T-helper 2 cell (primary cell): Measurements from ENCODE around the gene FASN.
A peak's percentile ranks its signal among the peaks of the same experiment; 100 is the strongest.
"Not testable (repeated sequence)": the region's sequence is repeated elsewhere in the genome, so short reads cannot be mapped to it uniquely, and the experiment has no call there.

Source experiments
- DNase-seq, 5 experiments: peaks; one replicate each; pipeline versions ENCODE4 v3.0.0 to v3.0.0-alpha.2; 2012 to 2022

Gene FASN

GRCh38 chr17:82054351-82055022, 43.5 kb downstream of the FASN start:
- DNase-seq: no peak

DNA sequence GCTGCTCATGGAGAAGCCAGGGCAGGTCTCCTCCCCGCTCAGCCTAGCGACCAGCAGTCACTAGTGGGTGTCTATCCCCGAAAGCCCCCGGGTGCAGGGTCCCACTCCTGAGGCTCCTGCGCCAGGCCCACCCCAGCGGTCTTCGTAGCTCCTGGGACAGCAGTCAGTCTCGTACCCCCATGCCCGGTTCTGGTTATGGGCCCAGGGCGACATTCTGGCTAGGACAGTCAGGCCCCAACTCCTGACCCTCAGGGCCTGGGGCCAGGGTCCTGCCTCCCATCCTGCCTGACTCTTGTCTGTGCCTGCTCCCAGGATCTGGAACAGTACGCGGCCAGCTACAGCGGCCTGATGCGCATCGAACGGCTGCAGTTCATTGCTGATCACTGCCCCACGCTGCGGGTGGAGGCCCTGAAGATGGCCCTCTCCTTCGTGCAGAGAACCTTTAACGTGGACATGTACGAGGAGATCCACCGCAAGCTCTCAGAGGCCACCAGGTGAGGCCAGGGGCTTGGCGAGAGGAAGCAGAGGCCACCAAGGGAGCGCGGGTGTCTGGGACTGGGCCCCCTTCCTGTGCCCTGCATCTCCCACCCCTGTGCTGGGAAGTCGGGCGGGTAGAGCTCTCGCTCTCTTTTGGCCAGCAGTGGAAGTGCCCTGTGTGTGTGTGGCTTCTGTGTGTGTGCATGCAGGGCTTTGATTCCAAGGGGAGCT, 44.3 kb downstream of the FASN start:
- DNase-seq: no peak

GRCh38 chr17:82053130-82053529, 44.9 kb downstream of the FASN start:
- no peak for DNase-seq

DNA sequence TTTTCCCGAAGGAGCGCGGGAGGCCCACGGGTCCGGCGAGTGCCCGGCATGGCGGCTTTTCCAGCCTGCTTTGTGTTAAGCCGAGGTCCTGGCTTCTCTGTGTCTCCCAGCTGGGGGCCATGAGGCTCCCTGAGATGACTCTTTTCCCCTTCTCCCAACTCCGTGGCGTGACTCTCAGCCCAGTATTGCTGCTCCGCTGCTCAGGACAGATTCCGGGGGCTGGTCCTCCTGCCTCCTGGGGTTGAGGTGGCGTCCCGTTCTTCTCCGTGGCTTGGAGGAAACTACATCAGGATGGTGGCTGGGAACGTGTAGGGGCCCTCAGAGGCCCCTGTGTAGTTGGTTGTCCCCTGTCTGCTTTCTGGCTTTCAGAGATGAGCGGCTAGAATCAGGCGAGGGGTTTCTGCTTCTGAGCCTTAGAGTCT, 45.4 kb downstream of the FASN start:
- DNase-seq: no peak

DNA sequence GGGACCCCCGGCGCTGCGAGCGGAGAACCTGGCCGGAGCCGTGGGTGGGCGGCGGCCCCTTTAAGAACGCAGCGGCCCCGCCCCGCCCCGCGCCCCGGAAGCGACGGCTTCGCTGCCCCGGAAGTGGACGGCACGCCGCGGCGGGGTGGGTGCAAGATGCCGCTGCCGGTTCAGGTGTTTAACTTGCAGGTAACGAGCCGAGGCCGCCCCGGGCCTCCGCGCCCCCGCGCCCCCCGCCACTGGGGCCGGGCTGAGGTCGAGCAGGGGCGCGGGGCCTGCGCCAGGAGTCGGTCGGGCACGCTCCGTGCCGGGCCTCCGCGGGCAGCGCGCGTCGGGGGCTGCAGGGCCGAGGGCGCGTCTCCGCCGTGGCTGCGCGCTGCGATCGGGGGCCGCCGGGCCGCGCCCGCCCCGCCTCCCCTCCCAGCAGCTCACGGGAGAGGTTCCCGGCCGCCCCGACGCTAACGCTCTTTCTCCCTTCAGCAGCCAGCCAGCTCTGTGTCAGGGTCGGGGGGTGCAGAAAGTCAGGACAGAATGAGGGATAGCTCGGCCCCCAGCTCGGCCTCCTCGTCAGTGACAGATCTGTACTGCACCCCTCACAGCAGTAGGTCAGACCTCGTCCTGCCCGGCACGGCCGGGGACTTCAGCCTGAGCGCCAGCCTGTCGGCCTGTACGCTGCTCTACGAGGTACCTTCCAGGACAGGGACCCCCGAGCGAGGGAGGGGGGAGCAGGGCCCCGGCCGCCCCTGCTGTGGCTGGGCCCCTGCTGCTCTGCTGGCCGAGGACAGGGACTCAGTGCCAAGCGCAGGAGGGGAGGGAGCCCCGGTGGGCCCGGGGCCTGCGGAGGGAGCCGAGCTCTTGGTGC, 46.0 kb downstream of the FASN start, which contains the start of the genes GPS1 and RFNG:
Gene GPS1 (plus strand): TSS at position 123 of the 862 bp plus-strand sequence. CDS start 34 bp downstream, at position 157.
Gene RFNG (minus strand): TSS at position 36 of the 862 bp plus-strand sequence. CDS start 45 bp downstream, outside the sequence.
- peak; percentile 64 to 86 (median 75) for DNase-seq

GRCh38 chr17:82050761-82051641, 47.0 kb downstream of the FASN start:
- no peak for DNase-seq

- DNase-seq: no peak
These were observed 47.8 kb downstream of the FASN start for GRCh38 chr17:82050152-82050760.

DNA sequence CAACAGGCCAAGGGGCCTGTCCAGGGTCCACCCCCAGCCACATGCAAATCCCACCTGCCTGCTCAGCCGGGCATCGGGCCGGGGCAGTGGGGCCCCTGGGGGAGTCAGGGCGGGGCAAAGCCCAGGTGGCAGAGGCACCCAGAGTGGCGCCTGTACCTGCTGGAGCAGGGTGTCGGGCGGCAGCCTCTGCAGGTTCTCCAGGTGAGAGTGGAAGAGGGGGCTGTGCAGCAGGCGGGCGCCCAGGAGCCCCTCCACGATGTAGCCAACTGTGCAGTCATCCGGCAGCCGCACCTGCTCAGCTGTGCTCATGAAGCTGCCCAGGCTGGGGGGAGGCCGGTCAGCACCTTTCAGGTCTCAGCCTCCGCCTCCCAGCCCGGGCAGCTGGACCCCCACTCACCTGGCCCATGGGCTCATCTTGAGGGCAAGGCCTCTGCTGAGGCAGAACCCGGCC, 48.5 kb downstream of the FASN start:
- DNase-seq: no peak

DNA sequence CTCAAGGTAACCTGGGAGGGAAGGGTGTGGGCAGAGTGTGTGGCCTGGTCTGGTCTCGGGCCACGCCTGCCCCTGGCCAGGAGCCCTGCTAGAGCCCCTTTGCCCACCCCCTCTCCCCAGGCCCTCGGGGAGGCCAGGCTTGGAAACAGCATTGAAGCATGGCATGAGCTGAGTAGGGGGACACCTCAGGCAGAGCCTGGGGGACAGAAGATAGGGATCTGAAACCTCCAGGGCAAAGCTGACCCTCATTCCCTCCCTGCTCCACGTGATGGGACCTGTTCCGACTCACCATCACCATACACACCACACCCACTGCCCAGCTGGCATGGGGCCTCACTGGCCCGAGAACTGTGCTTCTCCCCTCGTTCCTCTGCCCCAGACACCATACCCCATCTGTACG, 48.9 kb downstream of the FASN start:
- DNase-seq: no peak

DNA sequence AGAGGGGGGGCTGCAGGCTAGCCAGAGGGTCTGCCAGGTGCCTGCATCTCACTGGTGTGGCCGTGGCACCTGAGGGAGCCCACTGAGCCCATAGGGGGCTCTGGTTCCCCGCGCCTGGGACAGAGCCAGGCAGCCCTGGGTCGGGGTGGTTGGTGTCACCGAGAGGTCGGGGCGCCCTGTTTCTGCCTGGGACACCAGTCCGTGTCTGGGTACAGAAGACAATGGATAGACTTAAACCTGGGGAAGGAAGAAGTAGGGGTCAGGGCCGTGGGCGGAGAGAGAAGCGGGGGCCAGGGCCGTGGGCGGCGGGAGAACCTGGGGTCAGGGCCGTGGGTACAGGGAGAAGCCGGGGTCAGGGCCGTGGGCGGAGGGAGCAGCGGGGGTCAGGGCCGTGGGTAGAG, 49.5 kb downstream of the FASN start:
- DNase-seq: no peak

DNA sequence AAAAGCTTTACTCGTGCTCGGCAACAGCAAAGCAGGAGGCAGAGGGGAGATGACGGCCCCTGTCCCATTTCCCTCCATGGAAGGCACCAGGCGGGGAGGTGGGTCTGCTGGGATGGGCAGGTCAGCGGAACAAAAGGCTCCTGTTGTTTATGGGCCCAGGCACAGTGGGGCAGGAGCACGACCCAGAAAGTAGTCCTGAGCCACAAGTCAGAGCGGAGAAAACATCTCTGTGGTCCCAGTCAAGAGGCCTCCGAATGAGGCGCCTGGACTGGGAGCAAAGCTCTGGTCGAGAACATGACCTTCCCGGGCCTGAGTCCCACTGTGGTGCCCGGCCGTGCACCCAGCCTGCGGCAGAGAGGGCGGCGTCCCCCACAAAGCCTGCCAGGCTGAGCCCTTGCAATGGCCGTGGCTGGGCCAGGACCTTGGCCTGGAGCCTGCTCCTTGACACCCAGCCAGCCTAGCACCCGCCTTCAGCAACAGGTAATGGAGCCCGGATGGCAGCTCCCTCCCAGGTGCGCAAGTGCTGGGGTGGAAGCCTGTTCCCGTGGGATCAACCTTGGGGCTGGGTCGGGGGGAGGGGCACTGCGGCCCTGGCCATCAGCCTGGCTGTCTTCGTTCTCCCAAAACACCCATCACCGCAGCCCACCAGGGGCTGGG, 50.0 kb downstream of the FASN start:
- DNase-seq: no peak

GRCh38 chr17:82047379-82047778, 50.7 kb downstream of the FASN start:
- DNase-seq: no peak

DNA sequence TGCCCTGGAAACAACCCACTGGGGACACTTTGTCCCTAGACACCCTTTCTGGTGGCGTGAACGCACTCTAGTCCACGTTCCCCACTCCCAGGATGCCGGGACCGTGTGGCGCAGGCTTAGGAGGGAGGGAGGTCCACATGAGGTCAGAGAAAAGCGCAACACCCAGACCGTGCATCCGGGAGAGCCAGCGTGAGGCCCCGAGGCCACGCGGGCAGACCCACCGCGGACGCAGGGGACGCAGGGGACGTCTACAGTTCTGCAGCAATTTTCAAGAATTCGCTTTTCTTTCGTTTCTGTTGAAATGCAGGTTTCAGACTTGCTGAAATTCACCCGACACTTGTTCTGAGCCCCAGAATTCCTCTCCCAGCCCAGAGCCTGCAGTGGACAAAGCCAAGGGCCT, 51.1 kb downstream of the FASN start:
- no peak for DNase-seq

DNA sequence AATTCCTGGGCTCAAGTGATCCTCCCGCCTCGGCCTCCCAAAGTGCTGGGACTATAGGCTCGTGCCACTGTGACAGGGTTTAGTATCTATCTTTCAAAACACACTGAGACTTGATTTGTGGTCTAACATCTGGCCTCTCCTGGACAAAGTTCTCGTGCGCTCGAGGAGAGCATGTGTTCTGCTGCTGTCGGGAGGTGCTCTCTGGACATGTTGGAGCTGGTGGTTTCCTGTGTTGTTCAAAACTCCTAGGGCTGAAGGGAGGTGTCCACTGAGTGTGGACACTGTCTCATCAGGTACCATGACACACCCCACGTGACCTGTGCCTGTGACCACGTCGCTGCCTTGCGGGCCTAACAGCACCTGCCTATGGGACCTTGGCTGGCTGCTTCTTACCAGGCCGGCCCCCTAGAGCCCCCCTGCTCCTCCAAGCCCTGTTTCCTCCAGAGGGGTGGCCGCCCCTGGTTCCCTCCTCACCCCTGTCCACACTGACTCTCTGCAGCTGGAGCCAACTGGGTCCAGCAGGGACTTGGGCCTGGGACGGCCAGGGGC, 52.0 kb downstream of the FASN start:
- DNase-seq: no peak

DNA sequence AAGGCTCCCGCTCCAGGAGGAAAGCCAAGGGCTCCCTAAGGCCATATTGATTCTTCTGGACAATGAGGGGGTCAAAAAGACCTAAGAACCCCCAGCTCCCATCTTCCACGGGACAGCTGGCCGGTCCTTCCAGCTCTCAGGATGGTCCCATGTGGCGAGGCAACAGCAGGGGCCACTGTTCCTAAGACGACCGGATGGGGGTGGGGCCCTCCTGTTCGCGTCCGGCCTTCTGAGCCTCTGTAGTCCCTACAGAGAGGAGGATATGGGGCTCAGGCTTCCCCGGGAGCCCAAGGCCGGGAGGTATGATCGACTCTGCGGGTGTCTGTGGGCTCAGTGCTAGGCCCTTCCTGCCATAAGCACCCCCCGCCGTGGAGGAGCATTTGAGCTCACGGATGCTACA, 54.5 kb downstream of the FASN start:
- DNase-seq: no peak

DNA sequence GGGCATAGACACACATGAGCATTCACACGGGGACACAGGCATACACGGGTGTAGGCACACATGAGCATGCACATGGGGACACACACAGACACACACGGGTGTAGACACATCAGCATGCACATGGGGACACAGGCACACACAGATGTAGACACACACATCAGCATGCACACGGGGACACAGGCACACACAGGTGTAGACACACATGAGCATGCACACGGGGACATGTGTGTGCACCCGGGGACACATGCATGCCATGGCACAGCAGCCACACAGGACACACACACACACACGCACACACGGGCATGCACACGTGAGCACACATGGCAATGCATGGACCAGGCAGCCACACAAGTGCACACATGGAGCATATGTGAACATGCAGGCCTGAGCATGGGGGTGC, 55.4 kb downstream of the FASN start:
- DNase-seq: no peak

- DNase-seq: no peak
These were observed 56.8 kb downstream of the FASN start for GRCh38 chr17:82041144-82041814.

GRCh38 chr17:82039695-82040299, 58.2 kb downstream of the FASN start:
- DNase-seq: no peak

DNA sequence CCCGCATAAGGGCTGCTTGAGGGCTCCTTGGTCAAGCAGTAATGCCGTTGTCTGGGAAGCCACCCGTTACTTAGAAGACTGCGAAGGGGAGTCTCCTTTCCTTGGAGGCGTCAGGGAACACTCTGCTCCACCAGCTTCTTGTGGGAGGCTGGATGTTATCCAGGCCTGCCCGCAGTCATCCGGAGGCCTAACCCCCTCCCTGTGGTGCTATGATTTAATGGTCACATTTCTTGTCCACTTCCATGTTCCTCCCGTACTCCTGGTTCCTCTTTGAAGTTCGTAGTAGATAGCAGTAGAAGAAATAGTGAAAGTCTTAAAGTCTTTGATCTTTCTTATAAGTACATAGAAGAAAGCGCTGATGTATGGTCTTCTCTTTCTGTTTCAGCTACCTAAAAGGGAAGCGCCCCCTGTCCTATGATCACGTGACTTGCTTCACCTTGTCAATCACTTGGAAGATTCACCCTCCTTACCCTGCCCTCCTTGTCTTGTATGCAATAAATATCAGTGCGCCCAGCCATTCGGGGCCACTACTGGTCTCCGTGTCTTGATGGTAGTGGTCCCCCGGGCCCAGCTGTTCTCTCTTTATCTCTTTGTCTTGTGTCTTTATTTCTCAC, 59.1 kb downstream of the FASN start:
- not testable (repeated sequence) for DNase-seq

- no peak for DNase-seq
These were observed 60.2 kb downstream of the FASN start for GRCh38 chr17:82037889-82038195.
